CD4-positive, alpha-beta T cell treated with Interleukin-15 for 4 hours (primary cell): ENCODE results near the gene YTHDF2.

ENCODE experiments used
- DNase-seq: peaks from one replicate; pipeline ENCODE4 v3.0.0-alpha.2; 2020; ENCODE audit warnings: low spot score

Gene YTHDF2

GRCh38 chr1:28801461-28801860 lies 64.7 kb downstream of the YTHDF2 start:
- DNase-seq = no peak

GRCh38 chr1:28803051-28803450 lies 66.3 kb downstream of the YTHDF2 start:
- DNase-seq = no peak

DNA sequence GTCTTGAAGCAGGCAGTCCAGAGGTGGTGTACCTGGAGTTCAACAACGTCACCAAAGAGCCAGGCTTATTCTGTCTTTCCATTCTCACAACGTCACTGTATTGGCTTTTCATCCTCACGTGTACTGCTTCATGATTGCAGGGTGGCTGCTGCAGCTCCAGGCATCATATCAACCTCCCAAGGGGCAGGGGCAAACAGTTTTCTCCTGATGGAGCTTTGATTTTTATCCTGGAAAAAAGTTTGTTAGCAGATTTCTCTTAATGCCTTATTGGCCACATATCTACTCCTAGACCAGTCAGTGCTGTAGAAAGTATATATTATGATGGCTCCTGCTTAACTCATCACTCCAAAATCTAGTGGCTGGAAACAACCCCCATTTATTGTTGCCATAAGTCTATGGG lies 66.9 kb downstream of the YTHDF2 start:
- DNase-seq = no peak

DNA sequence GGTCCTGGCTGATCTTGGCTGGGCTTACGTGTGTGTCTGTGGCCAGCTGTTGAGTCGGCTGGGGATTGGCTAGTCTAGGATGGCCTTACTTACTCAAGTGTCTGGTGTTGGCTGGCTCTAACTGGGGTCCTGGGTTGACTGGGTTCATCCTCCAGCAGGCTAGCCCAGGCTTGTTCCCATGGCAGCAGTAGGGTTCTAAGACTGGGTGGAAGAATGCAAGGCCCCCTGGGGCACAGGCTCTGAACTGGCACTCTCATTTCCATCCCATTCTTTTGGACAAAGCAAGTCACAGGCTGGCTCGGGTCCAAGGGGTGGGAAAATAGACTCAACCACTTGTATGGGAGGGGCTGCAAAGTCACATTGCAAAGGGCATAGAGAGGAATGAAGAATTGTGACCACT lies 67.3 kb downstream of the YTHDF2 start:
- DNase-seq = no peak

DNA sequence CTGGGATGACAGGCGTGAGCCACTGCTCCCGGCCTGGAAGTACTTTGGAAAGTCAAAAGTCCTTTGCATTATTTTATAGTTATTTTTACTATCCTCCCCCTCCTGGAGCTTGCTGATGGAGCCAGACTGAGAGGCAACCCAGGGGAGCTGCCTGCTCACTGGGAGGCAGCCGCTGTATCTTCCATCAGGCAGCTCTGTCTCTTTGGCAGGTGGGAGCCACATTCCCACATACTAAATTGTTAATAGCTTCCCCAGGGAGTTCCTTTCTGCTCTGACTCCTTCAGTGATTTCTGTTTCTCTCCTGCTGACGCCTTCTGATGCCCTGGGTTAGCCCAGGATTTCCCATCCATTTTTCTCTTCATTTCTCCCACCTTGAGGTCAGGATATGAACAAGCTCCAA lies 70.3 kb downstream of the YTHDF2 start:
- DNase-seq = no peak

- DNase-seq = no peak
These were observed 71.2 kb downstream of the YTHDF2 start for GRCh38 chr1:28807986-28808385.

- no peak for DNase-seq
These were observed 74.6 kb downstream of the YTHDF2 start for GRCh38 chr1:28811369-28811765.

DNA sequence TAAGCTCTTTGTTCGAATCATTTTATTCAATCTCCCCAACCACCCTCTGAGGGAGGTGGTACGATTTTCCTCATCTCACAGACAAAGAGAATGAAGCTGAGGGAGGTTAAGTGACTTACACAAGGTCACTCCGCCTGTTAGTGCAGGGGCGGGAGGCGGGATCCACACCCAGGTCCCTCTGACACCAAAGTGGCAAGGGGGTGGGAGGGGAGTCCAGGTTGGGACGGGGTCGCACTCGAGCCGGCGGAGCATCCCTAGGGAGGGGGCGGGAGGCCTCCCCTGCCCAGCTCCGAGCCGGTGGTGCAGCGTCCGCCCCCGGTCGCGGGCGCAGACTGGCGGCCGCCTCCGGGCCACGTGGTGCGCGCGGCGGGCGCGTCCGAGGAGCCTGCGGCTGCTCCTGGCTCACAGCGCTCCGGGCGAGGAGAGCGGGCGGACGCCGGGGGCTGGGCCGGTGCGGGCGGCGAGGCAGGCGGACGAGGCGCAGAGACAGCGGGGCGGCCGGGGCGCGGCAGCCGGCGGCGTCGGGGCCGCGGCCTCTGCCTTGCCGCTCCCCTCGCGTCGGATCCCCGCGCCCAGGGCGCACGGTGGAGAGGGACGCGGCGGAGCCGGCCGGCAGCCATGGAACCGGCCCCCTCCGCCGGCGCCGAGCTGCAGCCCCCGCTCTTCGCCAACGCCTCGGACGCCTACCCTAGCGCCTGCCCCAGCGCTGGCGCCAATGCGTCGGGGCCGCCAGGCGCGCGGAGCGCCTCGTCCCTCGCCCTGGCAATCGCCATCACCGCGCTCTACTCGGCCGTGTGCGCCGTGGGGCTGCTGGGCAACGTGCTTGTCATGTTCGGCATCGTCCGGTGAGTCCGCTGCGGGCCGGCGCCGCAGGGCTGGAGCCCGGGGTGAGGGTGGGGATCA lies 75.3 kb downstream of the YTHDF2 start, which contains the start of gene OPRD1:
Gene OPRD1 (plus strand): TSS at position 405 of the 903 bp plus-strand sequence. CDS start 214 bp downstream, at position 619.
- DNase-seq = no peak

GRCh38 chr1:28812669-28813468 lies 76.1 kb downstream of the YTHDF2 start:
- no peak for DNase-seq

GRCh38 chr1:28813931-28814465 lies 77.3 kb downstream of the YTHDF2 start:
- DNase-seq = no peak

GRCh38 chr1:28815533-28816185 lies 78.9 kb downstream of the YTHDF2 start:
- no peak for DNase-seq

DNA sequence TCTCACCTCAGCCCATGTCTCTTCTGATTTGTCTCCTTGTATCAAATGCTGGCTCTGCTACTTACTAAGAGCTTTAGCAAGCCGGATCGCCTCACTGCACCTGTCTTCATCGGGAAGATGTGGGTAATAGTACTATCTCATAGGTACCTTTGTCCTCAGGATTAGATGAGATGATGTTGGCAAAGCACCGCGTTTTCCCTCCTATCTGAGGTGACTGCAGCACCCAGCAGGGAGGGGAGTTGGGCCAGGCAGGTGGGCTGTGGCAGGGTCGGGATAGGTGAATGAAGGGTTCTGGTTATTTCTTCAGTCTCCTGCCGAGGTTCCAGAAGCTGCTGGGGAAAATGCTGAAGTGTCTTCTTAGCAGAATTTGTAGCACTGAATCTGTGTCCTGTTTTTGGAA lies 80.4 kb downstream of the YTHDF2 start:
- no peak for DNase-seq

GRCh38 chr1:28819020-28819419 lies 82.3 kb downstream of the YTHDF2 start:
- DNase-seq = no peak
